H1 (cell line): Measurements from ENCODE around the gene SLK. TPM values are rescaled to one million over a fixed set of nuclear protein-coding genes. Genes with fewer than 3 reads are reported as not detected.

ENCODE experiments used
- CTCF ChIA-PET: fragments of 300-600 bp; sonication (Branson Sonifier 250); formaldehyde crosslinking; loops from one replicate; lab custom pipeline; 2021; ENCODE audit not compliant: partially characterized antibody; lab: Charles Lee
- POLR2A ChIA-PET: fragments of 300-600 bp; sonication (Branson Sonifier 250); formaldehyde crosslinking; loops from one replicate; lab custom pipeline; 2021; ENCODE audit warnings: inconsistent platforms; ENCODE audit not compliant: partially characterized antibody; lab: Charles Lee
- DNase-seq, 2 experiments: peaks; one replicate each; pipeline versions ENCODE4 v3.0.0 to v3.0.0-alpha.2; 2010 to 2022; ENCODE audit warnings: low spot score in 2 of 2, low read depth in 1 of 2, mixed read lengths in 1 of 2
- FAIRE-seq: peaks from 2 replicates; lab custom pipeline; 2011; peaks lifted over from hg19 to GRCh38; lab: Jason Lieb, UNC
- H2AFZ ChIP-seq: 2 replicates; pipeline ENCODE4 v1.8.1; 2012; ENCODE audit warnings: low read length, inconsistent platforms
- H2AK5ac ChIP-seq: 2 replicates; pipeline ENCODE4 v1.6.1; 2013; ENCODE audit warnings: low read depth, low read length
- H2BK120ac ChIP-seq: replicated peaks from 2 replicates; pipeline ENCODE3; 2013; ENCODE audit warnings: low read depth, low read length, inconsistent platforms
- H2BK12ac ChIP-seq: 2 replicates; pipeline ENCODE4 v1.6.1; 2013; ENCODE audit warnings: low read depth, low read length
- H2BK15ac ChIP-seq: 2 replicates; pipeline ENCODE4 v1.6.1; 2013; ENCODE audit warnings: low read length
- H2BK20ac ChIP-seq: 2 replicates; pipeline ENCODE4 v1.6.1; 2013; ENCODE audit warnings: low read length
- H2BK5ac ChIP-seq: 2 replicates; pipeline ENCODE4 v1.6.1; 2013; ENCODE audit warnings: low read depth, low read length
- H3K14ac ChIP-seq: 2 replicates; pipeline ENCODE4 v1.6.1; 2013; ENCODE audit warnings: inconsistent platforms; ENCODE audit not compliant: insufficient read length
- H3K18ac ChIP-seq: 2 replicates; pipeline ENCODE4 v1.6.1; 2013; ENCODE audit warnings: low read length; ENCODE audit errors: extremely low read depth
- H3K23ac ChIP-seq: 2 replicates; pipeline ENCODE4 v1.6.1; 2013; ENCODE audit warnings: inconsistent platforms; ENCODE audit not compliant: insufficient read length
- H3K23me2 ChIP-seq: 2 replicates; pipeline ENCODE4 v1.6.1; 2013; ENCODE audit warnings: low read depth, low read length
- H3K27ac ChIP-seq: 2 replicates; pipeline ENCODE4 v1.6.1; 2011; ENCODE audit warnings: low read depth, low read length, inconsistent platforms
- H3K27me3 ChIP-seq, 4 experiments: replicated peaks in 1 of 4; 1 replicate in 1 of 4; 2 replicates in 3 of 4; pipeline versions ENCODE4 v1.6.1 to v1.8.1; 2011 to 2013; ENCODE audit warnings: low read length in 3 of 4, mild to moderate bottlenecking in 3 of 4, inconsistent platforms in 2 of 4, mixed read lengths in 2 of 4, moderate library complexity in 1 of 4; ENCODE audit not compliant: control insufficient read depth in 3 of 4, insufficient read depth in 3 of 4; ENCODE audit errors: extremely low read depth in 1 of 4
- H3K36me3 ChIP-seq, 4 experiments: 2 replicates each; pipeline versions ENCODE4 v1.6.1 to v1.8.1; 2011 to 2013; ENCODE audit warnings: mild to moderate bottlenecking in 4 of 4, low read length in 3 of 4, moderate library complexity in 2 of 4, control low read depth in 1 of 4, inconsistent platforms in 1 of 4; ENCODE audit not compliant: insufficient read depth in 4 of 4, control insufficient read depth in 2 of 4
- H3K4ac ChIP-seq: replicated peaks from 2 replicates; pipeline ENCODE3; 2013; ENCODE audit warnings: low read length, low read depth, mixed read lengths, inconsistent platforms; ENCODE audit not compliant: insufficient read length
- H3K4me1 ChIP-seq, 4 experiments: replicated peaks in 1 of 4; 1 replicate in 1 of 4; 2 replicates in 3 of 4; pipeline versions ENCODE4 v1.6.1 to v1.8.1; 2011 to 2013; ENCODE audit warnings: low read length in 3 of 4, inconsistent platforms in 2 of 4, mixed read lengths in 1 of 4; ENCODE audit not compliant: insufficient read depth in 4 of 4, control insufficient read depth in 3 of 4
- H3K4me2 ChIP-seq, 2 experiments: 2 replicates each; pipeline versions ENCODE4 v1.6.1 to v1.8.1; 2011 to 2013; ENCODE audit warnings: low read depth in 2 of 2, low read length in 2 of 2, control low read depth in 1 of 2, inconsistent platforms in 1 of 2, mild to moderate bottlenecking in 1 of 2; ENCODE audit not compliant: insufficient read depth in 1 of 2
- H3K4me3 ChIP-seq, 4 experiments: fragments of 200-600, 300-600 bp in 1 of 4; sonication (generic), shearing (Covaris generic), sonication (Bioruptor Twin) in 1 of 4; 2 replicates each; pipeline versions ENCODE4 v1.5.1 to v1.8.1; 2011 to 2016; ENCODE audit warnings: low read length in 4 of 4, low read depth in 3 of 4, control low read depth in 2 of 4, inconsistent platforms in 2 of 4, mild to moderate bottlenecking in 2 of 4, mixed read lengths in 1 of 4, moderate library complexity in 1 of 4; ENCODE audit not compliant: insufficient read depth in 2 of 4; ENCODE audit errors: extremely low read depth in 1 of 4
- H3K56ac ChIP-seq: replicated peaks from 2 replicates; pipeline ENCODE3; 2013; ENCODE audit warnings: low read depth, mild to moderate bottlenecking, mixed read lengths, low read length, inconsistent platforms; ENCODE audit not compliant: insufficient read length
- H3K79me1 ChIP-seq: 2 replicates; pipeline ENCODE4 v1.6.1; 2013; ENCODE audit warnings: low read depth, low read length, control low read depth
- H3K79me2 ChIP-seq, 2 experiments: 2 replicates each; pipeline versions ENCODE4 v1.6.1 to v1.8.1; 2012 to 2013; ENCODE audit warnings: low read length in 2 of 2, mild to moderate bottlenecking in 2 of 2, inconsistent platforms in 1 of 2; ENCODE audit not compliant: insufficient read depth in 2 of 2, control insufficient read depth in 1 of 2
- H3K9ac ChIP-seq, 4 experiments: replicated peaks in 1 of 4; 1 replicate in 1 of 4; 2 replicates in 3 of 4; pipeline versions ENCODE4 v1.6.1 to v1.8.1; 2011 to 2013; ENCODE audit warnings: low read depth in 3 of 4, low read length in 3 of 4, control low read depth in 2 of 4, mild to moderate bottlenecking in 2 of 4, moderate library complexity in 2 of 4, inconsistent platforms in 1 of 4; ENCODE audit errors: extremely low read depth in 1 of 4
- H3K9me3 ChIP-seq, 2 experiments: 2 replicates each; pipeline versions ENCODE4 v1.6.1 to v1.8.1; 2012 to 2013; ENCODE audit warnings: mild to moderate bottlenecking in 2 of 2, moderate library complexity in 2 of 2, control low read depth in 1 of 2, inconsistent platforms in 1 of 2, low read depth in 1 of 2, low read length in 1 of 2, mixed read lengths in 1 of 2; ENCODE audit not compliant: insufficient read depth in 2 of 2
- H4K20me1 ChIP-seq, 2 experiments: replicated peaks in 1 of 2; 2 replicates each; pipeline versions ENCODE3 to v1.8.1; 2011 to 2013; ENCODE audit warnings: inconsistent platforms in 2 of 2, low read length in 2 of 2, mild to moderate bottlenecking in 1 of 2; ENCODE audit not compliant: insufficient read depth in 2 of 2, control insufficient read depth in 1 of 2
- H4K5ac ChIP-seq: 2 replicates; pipeline ENCODE4 v1.6.1; 2013; ENCODE audit warnings: low read length, low read depth, mixed read lengths, inconsistent platforms; ENCODE audit not compliant: insufficient read length
- H4K8ac ChIP-seq: 2 replicates; pipeline ENCODE4 v1.8.0; 2013; ENCODE audit warnings: mild to moderate bottlenecking, moderate library complexity, low read length, inconsistent platforms; ENCODE audit not compliant: insufficient read depth; ENCODE audit errors: extremely low read depth
- H4K91ac ChIP-seq: replicated peaks from 2 replicates; pipeline ENCODE3; 2013; ENCODE audit warnings: low read length, mixed read lengths, inconsistent platforms; ENCODE audit not compliant: insufficient read length
- CTBP2 ChIP-seq: IDR thresholded peaks from 2 replicates; pipeline ENCODE4 v1.7.0; 2011; ENCODE audit warnings: borderline replicate concordance, mild to moderate bottlenecking, moderate library complexity, mixed read lengths, low read length; ENCODE audit not compliant: insufficient read depth, insufficient read length
- E2F6 ChIP-seq: IDR thresholded peaks from 2 replicates; pipeline ENCODE4 v1.6.1; 2012; ENCODE audit warnings: inconsistent platforms
- JUN ChIP-seq: IDR thresholded peaks from 2 replicates; pipeline ENCODE4 v1.6.1; 2011; ENCODE audit warnings: low read depth, mild to moderate bottlenecking, improper control_type of control experiment, low read length
- KDM1A ChIP-seq: fragments of 200-600, 300-600 bp; sonication (generic); IDR thresholded peaks from 2 replicates; pipeline ENCODE4 v1.7.1; 2016; ENCODE audit warnings: mild to moderate bottlenecking, low read length, borderline replicate concordance
- POLR2A ChIP-seq, 2 experiments: IDR thresholded peaks; 1 replicate in 1 of 2; 2 replicates in 1 of 2; pipeline ENCODE4 v1.6.1; 2011; ENCODE audit warnings: low read depth in 2 of 2, low read length in 2 of 2, mild to moderate bottlenecking in 2 of 2; ENCODE audit errors: control extremely low read depth in 1 of 2
- POU5F1 ChIP-seq: IDR thresholded peaks from 2 replicates; pipeline ENCODE4 v1.6.1; 2011; ENCODE audit warnings: low read depth, mild to moderate bottlenecking, low read length, moderate library complexity
- polyA plus RNA-seq, 7 experiments: library from polyadenylated mRNA; depleted of rRNA in 3 of 7; stranded (reverse) in 5 of 7; unstranded in 2 of 7; fragments of >200 nt in 5 of 7; fragments of 200-250 nt in 2 of 7; gene quantifications; 1 replicate in 5 of 7; 2 replicates in 1 of 7; 4 replicates in 1 of 7; pipeline versions ENCODE4 v1.2.1 to v1.2.3, GENCODE V29; 2011 to 2013; ENCODE audit warnings: missing spikeins in 2 of 7, mixed read lengths in 2 of 7
- total RNA-seq: library from RNA; stranded (reverse); fragmentation: NEBNext Ultra II Directional; extraction: Animal tissue kit (Norgen Biotek cat#: 25700); gene quantifications from 2 replicates; pipeline ENCODE4 v1.2.1, GENCODE V29; 2021

The SLK gene
- total and polyA plus RNA-seq, 2 of the 8 experiments (the other 6 are each of a cell fraction or from before 2014, with no cell fraction given), result 2.7 to 18.3 TPM

- no peaks in the 10 kb centered on the region for H3K79me1 ChIP-seq
- DNase-seq, result no peak
- H3K4ac ChIP-seq, result no peak overlapping the region
- TF ChIP-seq POLR2A (IDR thresholded peaks at IDR 0.05; ENCODE audit: control extremely low read depth in 1 of 2, low read depth in 2 of 2, low read length in 2 of 2) (no peak), CTBP2 (no peak), KDM1A (no peak), POU5F1 (no peak), E2F6 (no peak), JUN (no peak)
- no peak overlapping the region for H4K8ac ChIP-seq
- H2AFZ ChIP-seq, result no peak overlapping the region
- H2BK12ac ChIP-seq, result no peak overlapping the region
- no peak overlapping the region for H2BK120ac ChIP-seq
- no peaks in the 10 kb centered on the region for H3K27me3 ChIP-seq
- H2BK15ac ChIP-seq, result no peak overlapping the region
- H3K27ac ChIP-seq, result no peak overlapping the region
- POLR2A ChIA-PET, result no interaction called here
- FAIRE-seq, result no peak
- CTCF ChIA-PET, result interaction anchor here (1.2 to 1.4 kb wide), 2 partner anchors 36 to 98 kb away, joined by 3 read pairs; no protein-coding TSS in a partner anchor
- H3K4me1 ChIP-seq, result peaks cover 0 to 4% (median 0%) of the 10 kb centered on the region in 4 experiments; a peak in 1 of 7 replicates
- H2AK5ac ChIP-seq, result no peak overlapping the region
- no peaks in the 10 kb centered on the region for H3K9me3 ChIP-seq
- no peaks in the 10 kb centered on the region for H3K23me2 ChIP-seq
- H3K4me3 ChIP-seq, result no peak overlapping the region
- no peak overlapping the region for H2BK20ac ChIP-seq
- no peak overlapping the region for H4K5ac ChIP-seq
- H3K4me2 ChIP-seq, result no peak overlapping the region
- peaks cover 0 to 1% of the 10 kb centered on the region in 2 experiments for H4K20me1 ChIP-seq
- no peak overlapping the region for H3K23ac ChIP-seq
- no peak overlapping the region for H3K56ac ChIP-seq
- no peak overlapping the region for H4K91ac ChIP-seq
- H3K79me2 ChIP-seq, result peaks cover 0 to 13% of the 10 kb centered on the region in 2 experiments; a peak in 2 of 4 replicates
- no peak overlapping the region for H3K18ac ChIP-seq
- no peak overlapping the region for H2BK5ac ChIP-seq
- no peaks in the 10 kb centered on the region for H3K36me3 ChIP-seq
- H3K9ac ChIP-seq, result no peak overlapping the region
- no peak overlapping the region for H3K14ac ChIP-seq
Observed at GRCh38 chr10:103985726-103986125, 18.8 kb downstream of the SLK start.
